GM13976 (cell line): ENCODE data around the gene DNAJA1.

ENCODE experiments used
- DNase-seq: peaks from one replicate; pipeline ENCODE4 v3.0.0; 2012; ENCODE audit warnings: low spot score
- CTCF ChIP-seq: IDR thresholded peaks from 2 replicates; pipeline ENCODE4 v1.5.1; 2012; ENCODE audit warnings: borderline replicate concordance, mild to moderate bottlenecking; ENCODE audit not compliant: insufficient read depth; ENCODE audit errors: extremely low read depth, missing control alignments, control extremely low read depth
- in situ Hi-C: fragments of 300-500 bp; cut with MboI; formaldehyde crosslinking; loops from one replicate; pipeline ENCODE4 v1.12.0; 2022; ENCODE audit warnings: low sequenced_read_pairs, mixed read lengths, inconsistent platforms; ENCODE audit not compliant: unreplicated experiment

The DNAJA1 gene

GRCh38 chr9:33019797-33020196, 5.3 kb upstream of the DNAJA1 start:
- no peak for TF ChIP-seq CTCF
- no peak for DNase-seq
- in situ Hi-C loops: no loop called here

GRCh38 chr9:33022303-33022702, 2.8 kb upstream of the DNAJA1 start:
- no peak for DNase-seq
- in situ Hi-C loops: no loop called here
- no peak for TF ChIP-seq CTCF

DNA sequence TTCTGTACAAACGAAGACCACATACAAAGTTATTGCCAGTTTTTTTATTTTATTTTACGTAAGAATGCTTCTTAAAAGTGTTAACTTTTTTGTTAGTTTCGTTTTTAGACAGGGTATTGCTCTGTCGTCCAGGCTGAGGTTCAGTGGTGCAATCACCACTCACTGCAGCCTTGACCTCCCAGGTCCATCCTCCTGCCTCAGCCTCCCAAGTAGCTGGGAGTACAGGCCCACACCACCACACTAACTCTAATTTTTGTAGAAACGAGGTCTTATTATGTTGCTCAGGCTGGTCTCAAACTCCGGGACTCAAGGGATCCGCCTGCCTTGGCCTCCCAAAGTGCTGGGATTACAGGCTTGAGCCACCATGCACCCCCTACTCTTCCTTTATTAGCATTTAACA, 2.3 kb upstream of the DNAJA1 start:
- no peak for TF ChIP-seq CTCF
- no peak for DNase-seq
- in situ Hi-C loops: no loop called here

- TF ChIP-seq CTCF: no peak
- in situ Hi-C loops: no loop called here
- DNase-seq: no peak
Observed at GRCh38 chr9:33023661-33024060, 1.4 kb upstream of the DNAJA1 start.

GRCh38 chr9:33024126-33024965, 727 bp upstream of the DNAJA1 start:
- in situ Hi-C loops: no loop called here
- no peak for TF ChIP-seq CTCF
- DNase-seq: peak; percentile 36

DNA sequence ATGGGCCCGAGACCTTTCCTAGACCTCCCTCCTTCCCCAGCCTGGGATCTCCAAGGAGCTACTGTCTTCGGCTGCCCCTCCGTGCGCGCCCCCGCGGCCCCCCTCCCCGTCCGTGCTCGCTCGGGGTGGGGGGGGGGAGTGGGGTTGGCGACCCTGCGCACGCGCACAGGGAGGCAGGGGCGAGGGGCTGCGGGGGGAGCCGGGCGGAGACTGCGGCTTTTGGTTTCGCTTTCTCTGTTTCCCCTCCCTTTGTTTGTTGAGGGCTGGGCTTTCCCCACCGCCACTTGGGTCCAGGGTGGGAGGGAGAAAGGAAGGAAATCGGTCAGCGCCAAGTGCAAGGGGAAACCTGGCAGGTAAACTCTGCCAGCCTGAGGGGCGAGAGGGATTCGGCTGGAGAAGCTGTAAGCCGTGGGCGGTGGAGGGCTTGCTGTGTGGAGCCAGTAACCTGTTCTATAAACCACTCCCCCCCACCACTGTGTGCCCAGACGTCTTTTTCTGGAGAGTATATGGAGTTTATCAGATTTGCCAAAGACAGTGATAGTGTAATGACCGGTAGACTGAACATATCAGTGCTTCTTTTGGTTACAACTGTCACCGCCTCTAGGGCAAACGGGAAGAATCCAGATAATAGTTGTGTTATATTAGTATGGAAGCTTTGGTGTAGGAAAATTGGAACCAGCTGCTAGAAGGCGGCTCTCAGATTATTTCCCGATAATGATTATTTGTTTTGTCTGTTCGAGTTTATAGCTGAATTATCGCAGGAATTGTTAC, 684 bp downstream of the DNAJA1 start:
- in situ Hi-C loops: no loop called here
- DNase-seq: peak; percentile 81

More for the DNA sequence above, 684 bp downstream of the DNAJA1 start:
- TF ChIP-seq CTCF: no peak
